Epithelial cell of esophagus (primary cell): ENCODE results near the gene PCARE.
"Not testable (repeated sequence)": the region's sequence is repeated elsewhere in the genome, so short reads cannot be mapped to it uniquely, and the experiment has no call there.

Experiments
- DNase-seq: peaks from one replicate; pipeline ENCODE4 v3.0.0; 2010; ENCODE audit warnings: low read depth
- H3K4me3 ChIP-seq: 2 replicates; pipeline ENCODE4 v1.5.1; 2011; ENCODE audit warnings: mild to moderate bottlenecking, low read length, control low read depth
- CTCF ChIP-seq: IDR thresholded peaks from 2 replicates; pipeline ENCODE4 v1.5.1; 2011; ENCODE audit warnings: low read depth, mild to moderate bottlenecking, low read length, control low read depth, inconsistent platforms; ENCODE audit not compliant: insufficient read depth; ENCODE audit errors: missing control alignments

The PCARE gene

GRCh38 chr2:29108225-29108624 is 33.9 kb upstream of the PCARE start:
- no peak for TF ChIP-seq CTCF
- peak; percentile 98 for DNase-seq
- H3K4me3 ChIP-seq: no peak overlapping the region

- H3K4me3 ChIP-seq: not testable (repeated sequence)
Measured at GRCh38 chr2:29107547-29107946, 33.2 kb upstream of the PCARE start.

GRCh38 chr2:29106980-29107388 is 32.7 kb upstream of the PCARE start:
- TF ChIP-seq CTCF: no peak
- peak; percentile 56 for DNase-seq
- no peak overlapping the region for H3K4me3 ChIP-seq

More at GRCh38 chr2:29107547-29107946, 33.2 kb upstream of the PCARE start:
- not testable (repeated sequence) for DNase-seq

GRCh38 chr2:29106256-29106655 is 31.9 kb upstream of the PCARE start:
- no peak overlapping the region for H3K4me3 ChIP-seq
- DNase-seq: no peak
- TF ChIP-seq CTCF: no peak

GRCh38 chr2:29105375-29105774 is 31.1 kb upstream of the PCARE start:
- DNase-seq: no peak
- no peak for TF ChIP-seq CTCF
- H3K4me3 ChIP-seq: no peak overlapping the region

- no peak overlapping the region for H3K4me3 ChIP-seq
- TF ChIP-seq CTCF: no peak
- DNase-seq: no peak
Measured at GRCh38 chr2:29104688-29105087, 30.4 kb upstream of the PCARE start.

GRCh38 chr2:29100564-29100963 is 26.2 kb upstream of the PCARE start:
- TF ChIP-seq CTCF: no peak
- DNase-seq: no peak
- H3K4me3 ChIP-seq: no peak overlapping the region

- no peak overlapping the region for H3K4me3 ChIP-seq
- no peak for DNase-seq
- no peak for TF ChIP-seq CTCF
Measured at GRCh38 chr2:29097569-29097968, 23.2 kb upstream of the PCARE start.
